ENCODE results near the gene WDR91.
"Not testable (repeated sequence)": the region's sequence is repeated elsewhere in the genome, so short reads cannot be mapped to it uniquely, and the experiment has no call there.

Gene WDR91

DNA sequence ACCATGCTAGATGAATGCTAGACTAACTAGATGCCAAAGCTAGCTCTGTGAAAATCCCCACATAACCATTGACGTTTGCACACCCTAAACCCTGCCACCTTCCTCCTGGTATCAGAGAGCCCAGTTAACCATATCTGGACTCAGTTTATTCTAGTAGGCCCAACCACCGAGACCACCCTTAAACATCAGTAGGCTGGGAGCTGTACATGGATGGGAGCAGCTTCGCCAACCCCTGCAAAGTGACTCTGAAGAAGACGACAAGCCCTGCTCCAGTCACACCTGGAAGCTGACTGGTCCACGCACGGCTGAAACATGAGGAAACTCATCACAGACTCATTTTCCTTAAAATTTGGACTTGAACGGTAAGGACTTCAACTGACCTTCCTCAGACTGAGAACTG, 36.4 kb downstream of the WDR91 start:
- DNase-seq: no peak

- not testable (repeated sequence) for DNase-seq
These were observed 37.4 kb downstream of the WDR91 start for GRCh38 chr7:135173916-135174315.

- peak; percentile 36 to 44 for DNase-seq
These were observed 39.6 kb downstream of the WDR91 start for GRCh38 chr7:135171581-135172291.

DNA sequence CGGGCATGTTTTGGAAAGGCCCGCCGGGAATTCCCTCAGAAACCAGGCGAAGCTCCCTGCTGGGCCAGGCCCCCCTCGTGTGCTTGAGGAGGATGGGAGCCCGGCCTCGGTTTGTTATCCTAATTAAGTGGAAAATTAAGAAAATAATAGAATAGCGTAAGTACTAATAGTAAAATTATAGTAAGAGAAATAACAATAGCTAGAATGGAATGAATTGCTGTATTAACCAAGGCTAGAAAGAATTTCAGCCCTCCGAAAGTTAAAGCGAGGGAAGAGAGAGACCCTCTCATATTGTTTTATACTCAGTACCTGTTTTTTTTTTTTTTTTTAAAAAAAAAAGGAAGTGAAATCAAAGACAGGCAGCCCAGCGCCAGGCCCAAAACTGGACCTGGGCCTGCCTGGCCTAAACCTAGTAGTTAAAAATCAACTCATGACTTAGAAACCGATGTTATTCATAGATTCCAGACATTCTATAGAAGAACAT, 40.3 kb downstream of the WDR91 start:
- not testable (repeated sequence) for DNase-seq

GRCh38 chr7:135170274-135170997, 40.9 kb downstream of the WDR91 start, which contains the start of gene CYREN:
Gene CYREN (minus strand): TSS chr7:135170707. CDS start chr7:135168922, 1,785 bp downstream.
- DNase-seq: peak; percentile 91

DNA sequence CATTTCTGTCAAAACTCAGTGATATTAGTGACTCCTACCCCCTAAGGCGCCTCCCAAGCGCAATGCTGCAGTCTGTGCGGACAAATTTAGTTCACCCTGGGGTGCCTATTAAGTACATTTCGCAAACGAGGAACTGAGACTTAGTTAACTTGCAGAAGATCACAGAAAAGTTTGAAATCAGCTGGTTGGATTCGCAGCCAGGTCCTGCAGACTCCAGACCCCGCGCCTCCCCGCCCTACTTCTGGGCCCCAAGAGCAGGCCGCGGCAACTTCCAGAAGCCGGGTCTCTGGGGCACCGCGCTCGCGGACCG, 41.4 kb downstream of the WDR91 start:
- no peak for DNase-seq

- DNase-seq: no peak
These were observed 42.0 kb downstream of the WDR91 start for GRCh38 chr7:135169141-135169963.

DNA sequence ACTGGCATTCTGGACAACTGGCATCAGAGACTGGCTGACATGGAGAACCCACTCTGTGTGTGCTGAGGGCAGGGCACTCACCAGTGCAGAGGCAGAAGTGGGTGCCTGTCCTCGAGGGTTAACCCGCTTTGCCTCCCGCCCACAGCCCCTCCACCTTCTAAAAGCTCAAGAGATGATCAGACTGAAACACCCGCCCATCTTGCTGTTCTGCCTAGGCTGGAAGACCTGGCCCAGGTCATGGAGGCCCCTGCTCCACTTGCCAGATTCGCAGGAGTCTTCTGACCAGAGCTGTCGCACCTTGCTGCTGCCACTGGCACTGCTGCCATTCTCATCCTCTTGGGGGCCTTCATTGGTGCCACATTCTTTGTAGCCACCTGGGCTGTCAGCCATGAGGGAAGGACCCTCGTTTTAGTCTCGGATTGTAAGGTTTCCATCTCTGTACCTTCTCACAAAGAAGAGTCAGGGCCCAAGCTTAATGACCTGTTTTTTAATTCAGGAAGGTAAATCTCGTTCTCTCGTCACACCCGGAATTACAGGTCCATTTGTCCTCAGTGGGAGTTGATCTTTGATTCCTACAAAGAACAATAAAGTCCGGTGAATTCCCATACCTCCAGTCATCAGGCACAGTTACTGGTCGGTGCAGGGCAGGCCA, 42.7 kb downstream of the WDR91 start:
- DNase-seq: no peak

DNA sequence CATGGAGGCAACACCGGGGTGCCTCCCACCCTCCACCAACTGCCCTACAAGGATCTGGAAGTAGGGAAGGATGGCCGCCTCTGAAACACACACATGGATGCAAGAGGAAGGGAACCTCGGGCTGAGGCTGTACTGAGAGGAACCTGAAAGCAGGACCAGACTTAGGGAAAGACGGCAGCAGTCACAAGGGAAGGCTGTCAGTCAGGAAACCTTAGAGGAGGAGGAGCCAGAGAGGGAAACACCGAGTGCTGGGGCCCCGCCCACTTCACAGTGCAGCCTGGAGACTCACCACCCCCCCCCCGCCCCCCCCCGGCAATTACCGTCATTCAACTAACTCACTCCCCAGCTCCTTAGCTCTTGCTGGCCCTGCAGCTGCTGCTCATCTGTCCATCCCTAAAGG, 43.3 kb downstream of the WDR91 start:
- DNase-seq: peak in 1 of 2 donors; percentile 15

GRCh38 chr7:135167365-135167917, 43.9 kb downstream of the WDR91 start:
- no peak for DNase-seq

- DNase-seq: no peak
These were observed 44.9 kb downstream of the WDR91 start for GRCh38 chr7:135166338-135166990.

DNA sequence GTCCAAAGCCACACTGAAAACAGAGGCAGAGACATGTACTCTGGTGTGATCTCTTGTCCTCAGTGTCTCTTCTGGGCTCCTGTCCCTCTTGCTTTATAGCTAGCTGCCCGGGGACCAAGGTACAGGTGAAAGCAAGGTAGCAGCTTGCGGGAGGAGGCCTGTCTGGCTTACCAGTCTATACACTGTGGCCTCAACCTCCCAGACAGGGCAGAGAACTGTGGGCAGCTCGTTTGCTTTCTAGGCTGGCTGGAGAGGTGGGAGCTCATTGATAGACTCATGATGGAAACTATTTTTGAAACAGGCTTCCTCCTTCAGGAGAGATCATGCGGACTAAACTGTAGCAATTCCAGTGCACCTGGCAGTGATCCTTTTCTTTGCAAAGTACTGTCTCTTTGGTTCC, 45.5 kb downstream of the WDR91 start:
- DNase-seq: no peak

DNA sequence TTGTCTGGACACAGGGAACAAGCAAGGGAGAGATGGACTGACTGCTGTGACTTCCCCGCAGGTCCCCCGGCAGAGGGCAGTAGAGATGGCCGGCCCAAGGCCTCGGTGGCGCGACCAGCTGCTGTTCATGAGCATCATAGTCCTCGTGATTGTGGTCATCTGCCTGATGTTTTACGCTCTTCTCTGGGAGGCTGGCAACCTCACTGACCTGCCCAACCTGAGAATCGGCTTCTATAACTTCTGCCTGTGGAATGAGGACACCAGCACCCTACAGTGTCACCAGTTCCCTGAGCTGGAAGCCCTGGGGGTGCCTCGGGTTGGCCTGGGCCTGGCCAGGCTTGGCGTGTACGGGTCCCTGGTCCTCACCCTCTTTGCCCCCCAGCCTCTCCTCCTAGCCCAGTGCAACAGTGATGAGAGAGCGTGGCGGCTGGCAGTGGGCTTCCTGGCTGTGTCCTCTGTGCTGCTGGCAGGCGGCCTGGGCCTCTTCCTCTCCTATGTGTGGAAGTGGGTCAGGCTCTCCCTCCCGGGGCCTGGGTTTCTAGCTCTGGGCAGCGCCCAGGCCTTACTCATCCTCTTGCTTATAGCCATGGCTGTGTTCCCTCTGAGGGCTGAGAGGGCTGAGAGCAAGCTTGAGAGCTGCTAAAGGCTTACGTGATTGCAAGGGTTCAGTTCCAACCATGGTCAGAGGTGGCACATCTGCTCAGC, 46.8 kb downstream of the WDR91 start:
- DNase-seq: no peak

DNA sequence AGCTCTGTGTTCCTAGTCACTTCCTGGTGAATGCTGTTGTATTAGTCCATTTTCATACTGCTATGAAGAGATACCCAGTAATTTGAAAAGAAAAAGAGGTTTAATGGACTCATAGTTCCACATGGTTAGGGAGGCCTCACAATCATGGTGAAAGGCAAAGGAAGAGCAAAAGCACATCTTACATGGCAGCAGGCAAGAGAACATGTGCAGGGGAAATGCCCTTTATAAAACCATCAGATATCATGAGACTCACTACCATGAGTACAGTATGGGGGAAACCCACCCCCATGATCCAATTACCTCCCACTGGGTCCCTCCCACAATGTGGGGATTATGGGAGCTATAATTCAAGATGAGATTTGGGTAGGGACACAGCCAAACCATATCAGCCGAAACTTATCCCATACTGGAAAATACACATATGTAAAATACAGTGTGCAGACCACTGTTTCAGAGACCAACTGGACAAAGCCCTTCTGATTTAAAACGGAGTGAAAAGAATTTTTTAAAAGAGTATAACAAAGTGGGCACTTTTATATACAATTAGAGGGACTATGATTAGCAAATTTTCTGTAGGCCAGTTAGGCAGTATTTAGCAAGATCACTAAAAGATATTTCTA, 48.8 kb downstream of the WDR91 start:
- DNase-seq: no peak

DNA sequence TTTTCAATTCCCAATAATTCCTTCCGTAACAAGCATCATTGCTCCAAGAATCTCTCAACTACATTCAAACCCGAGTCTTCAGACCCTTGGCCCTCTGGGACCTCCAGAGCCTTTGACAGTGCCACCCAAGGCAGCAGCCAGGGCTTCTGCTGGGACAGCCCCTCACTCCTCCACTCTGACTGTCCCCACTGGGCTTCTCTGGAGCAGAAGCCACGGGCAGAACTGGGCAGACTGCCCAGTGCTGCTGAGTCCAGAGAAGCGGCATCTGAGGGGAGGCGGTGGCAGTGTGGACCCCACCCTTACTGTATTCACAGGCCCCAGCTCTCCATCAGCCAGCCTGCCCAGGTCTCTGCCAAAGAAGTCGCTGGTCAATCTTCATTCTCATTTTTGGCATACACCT, 49.7 kb downstream of the WDR91 start:
- no peak for DNase-seq

DNA sequence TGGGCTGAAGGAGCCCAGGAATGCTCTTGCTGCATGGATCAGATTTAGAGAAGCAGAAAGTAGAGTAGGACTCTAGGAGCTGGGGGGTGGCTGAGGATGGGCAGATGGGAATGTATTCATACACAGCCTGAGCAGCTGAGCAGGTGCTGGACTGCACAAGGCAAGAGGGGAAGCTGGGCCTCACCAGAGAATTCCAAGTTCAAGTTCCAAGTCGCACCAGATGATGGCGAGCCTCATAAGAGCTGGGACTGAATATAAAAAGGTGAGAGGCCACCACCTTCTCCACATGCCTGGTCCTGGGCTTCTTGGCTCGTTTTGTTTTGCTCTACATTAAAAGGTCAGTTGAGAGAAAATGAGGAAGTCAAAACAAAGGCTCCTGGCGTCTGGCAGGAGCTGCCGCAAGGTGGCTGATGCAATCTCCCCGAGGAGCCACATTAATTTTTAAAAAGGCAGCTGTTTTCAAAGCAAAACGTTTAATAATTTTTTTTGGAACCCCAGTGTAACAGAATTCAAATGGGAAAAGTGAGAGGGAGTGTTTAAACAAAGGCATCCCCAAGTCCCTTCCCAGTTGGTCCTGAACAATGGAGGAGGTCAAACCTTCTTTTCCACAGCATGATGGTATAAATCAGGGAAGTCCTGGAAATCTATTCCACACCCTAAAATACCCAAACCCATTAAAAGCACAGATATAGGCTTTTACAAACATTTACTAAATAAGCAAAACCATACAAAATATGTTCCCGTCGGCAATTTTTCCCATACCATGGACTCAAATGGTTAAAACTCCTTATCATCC, 50.3 kb downstream of the WDR91 start:
- DNase-seq: no peak

DNA sequence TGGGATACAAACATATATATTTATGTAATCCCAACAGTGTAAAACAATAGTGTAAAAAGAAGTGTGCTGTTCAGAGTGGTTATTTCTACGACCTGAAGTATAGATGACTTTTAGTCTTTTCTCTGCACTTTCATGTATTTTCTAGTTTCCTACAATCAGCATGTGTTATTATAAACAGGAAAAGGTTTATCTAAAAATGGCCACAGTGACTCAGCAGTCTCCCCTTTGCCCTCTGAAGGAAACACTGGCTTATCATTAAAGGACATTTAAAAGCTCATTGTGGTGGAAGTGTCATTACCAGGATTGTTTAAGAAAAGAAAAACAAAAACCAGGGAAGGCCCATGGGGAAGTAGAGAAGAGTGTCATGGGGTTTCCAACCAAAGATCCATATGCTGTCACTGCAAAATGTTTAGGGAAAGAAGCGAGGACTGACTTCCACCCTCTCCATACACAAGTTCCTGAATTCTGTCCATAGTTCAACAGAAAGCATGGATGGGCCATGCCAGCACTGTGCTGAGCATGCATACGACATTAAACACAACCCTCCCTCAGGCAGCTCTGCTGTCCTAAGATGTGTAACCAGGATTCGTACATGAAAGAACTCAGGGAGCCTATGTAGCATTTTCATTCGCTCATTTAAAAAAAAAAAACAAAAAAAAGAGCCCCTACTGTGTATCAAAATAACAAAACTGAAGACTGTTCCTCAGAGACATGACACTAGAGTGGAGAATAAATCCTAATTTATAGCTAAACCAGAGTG, 51.0 kb downstream of the WDR91 start:
- no peak for DNase-seq

DNA sequence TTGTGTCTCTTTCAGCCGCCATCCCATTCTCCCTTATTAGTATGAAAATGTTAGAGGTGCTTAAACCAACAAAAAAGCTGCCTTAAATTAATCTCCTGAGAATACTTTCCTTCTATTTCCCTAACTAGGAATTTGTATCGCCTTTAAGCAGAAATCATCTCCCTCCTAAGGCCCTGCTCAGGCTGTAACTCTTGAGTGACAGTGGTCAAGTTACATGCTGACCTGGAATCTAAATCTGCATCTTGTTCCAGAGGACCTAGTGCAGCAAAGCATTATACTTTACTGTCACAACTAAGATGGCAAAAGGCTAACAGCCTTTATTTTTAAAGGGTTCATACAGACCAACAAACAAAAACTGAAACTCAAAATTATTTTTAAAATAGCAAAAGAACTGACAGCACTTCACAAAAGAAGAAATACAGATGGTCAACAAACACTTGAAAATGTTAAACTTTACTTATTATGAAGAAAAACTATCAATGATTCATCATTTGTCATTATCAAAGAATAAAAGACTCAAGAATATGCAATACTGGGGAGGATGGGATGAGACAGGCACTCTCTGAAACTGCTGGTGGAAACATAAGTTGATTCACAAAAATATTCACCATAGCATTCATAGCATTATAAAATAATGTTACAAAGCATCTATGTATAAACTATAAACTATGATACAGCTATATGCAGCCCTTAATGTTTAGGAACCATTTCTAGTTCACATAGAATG, 51.8 kb downstream of the WDR91 start:
- no peak for DNase-seq

DNA sequence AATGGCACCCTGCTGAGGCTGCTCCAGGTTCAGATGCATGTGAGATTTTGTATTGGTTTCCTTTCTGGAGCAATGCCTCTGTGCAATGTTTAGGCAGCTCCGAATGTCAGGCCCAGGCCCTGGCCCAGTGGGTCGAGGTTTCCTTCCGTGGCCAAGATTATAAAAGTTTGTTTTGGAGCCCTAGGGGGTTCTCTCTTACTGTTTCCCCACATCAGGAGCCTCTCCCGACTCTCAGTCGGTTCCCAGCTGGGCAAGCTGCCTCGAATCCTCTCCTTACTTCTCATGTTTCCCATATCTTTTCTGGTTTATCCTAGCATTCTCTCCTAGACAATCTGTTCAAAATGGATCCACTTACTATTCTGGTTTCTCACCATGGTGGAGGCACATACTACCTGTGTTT, 52.5 kb downstream of the WDR91 start:
- no peak for DNase-seq
